Loucy (cell line): ENCODE results near the gene ODC1.

Experiments used
- H2AFZ ChIP-seq: fragments of 200-600 bp; sonication (generic); 2 replicates; pipeline ENCODE4 v1.6.0; 2016; ENCODE audit warnings: antibody characterized with exemption, mild to moderate bottlenecking, low read length, moderate library complexity
- H3F3A ChIP-seq: fragments of 200-600 bp; 2 replicates; pipeline ENCODE4 v1.6.0; 2016; ENCODE audit warnings: antibody characterized with exemption, low read depth, mild to moderate bottlenecking
- H3K27me3 ChIP-seq: fragments of 200-600 bp; sonication (generic); 2 replicates; pipeline ENCODE4 v1.6.1; 2014; ENCODE audit warnings: low read length, mild to moderate bottlenecking; ENCODE audit not compliant: insufficient read depth, poor library complexity, severe bottlenecking
- H3K36me3 ChIP-seq: fragments of 200-600 bp; sonication (generic); 2 replicates; pipeline ENCODE4 v1.6.1; 2016; ENCODE audit warnings: low read length; ENCODE audit not compliant: insufficient read depth
- H3K4me1 ChIP-seq: fragments of 200-600 bp; sonication (generic); 2 replicates; pipeline ENCODE4 v1.5.1; 2014; ENCODE audit warnings: low read length, mild to moderate bottlenecking; ENCODE audit not compliant: insufficient read depth, poor library complexity, severe bottlenecking
- H3K4me2 ChIP-seq: fragments of 200-600 bp; sonication (generic); 2 replicates; pipeline ENCODE4 v1.6.0; 2014; ENCODE audit warnings: antibody characterized with exemption, low read length, low read depth, mild to moderate bottlenecking; ENCODE audit not compliant: poor library complexity, severe bottlenecking
- H3K4me3 ChIP-seq: fragments of 200-600 bp; sonication (generic); 2 replicates; pipeline ENCODE4 v1.5.1; 2014; ENCODE audit warnings: low read length, mild to moderate bottlenecking, mixed read lengths; ENCODE audit not compliant: poor library complexity, severe bottlenecking
- H3K79me2 ChIP-seq: fragments of 200-600 bp; sonication (generic); 2 replicates; pipeline ENCODE4 v1.6.1; 2014; ENCODE audit warnings: low read length; ENCODE audit not compliant: insufficient read depth
- H3K9ac ChIP-seq: fragments of 200-600 bp; sonication (generic); 2 replicates; pipeline ENCODE4 v1.6.0; 2014; ENCODE audit warnings: mild to moderate bottlenecking, low read depth, low read length, moderate library complexity; ENCODE audit not compliant: poor library complexity, severe bottlenecking
- H3K9me2 ChIP-seq: fragments of 200-600 bp; sonication (generic); replicated peaks from 2 replicates; pipeline ENCODE4 v1.6.1; 2016; ENCODE audit warnings: low read depth, low read length, mixed read lengths
- H3K9me3 ChIP-seq: fragments of 200-600 bp; sonication (generic); 2 replicates; pipeline ENCODE4 v1.6.1; 2014; ENCODE audit warnings: mild to moderate bottlenecking, antibody characterized with exemption, low read length, low read depth; ENCODE audit not compliant: insufficient read depth
- H4K20me1 ChIP-seq: fragments of 200-600 bp; sonication (generic); 2 replicates; pipeline ENCODE4 v1.6.0; 2014; ENCODE audit warnings: antibody characterized with exemption, low read length, mild to moderate bottlenecking; ENCODE audit not compliant: insufficient read depth, poor library complexity, severe bottlenecking
- CTCF ChIP-seq: fragments of 200-600 bp; sonication (generic); conservative IDR thresholded peaks from 2 replicates; pipeline ENCODE4 v1.5.1; 2014; ENCODE audit warnings: mild to moderate bottlenecking, antibody characterized with exemption, low read length
- EZH2phosphoT487 ChIP-seq: fragments of 200-600 bp; IDR thresholded peaks from 2 replicates; pipeline ENCODE4 v1.6.1; 2018; ENCODE audit warnings: antibody characterized with exemption, mild to moderate bottlenecking, moderate library complexity, borderline replicate concordance

The ODC1 gene

GRCh38 chr2:10452956-10453904 is 5.1 kb upstream of the ODC1 start:
- Histone ChIP-seq H3K4me2 (no peak overlapping the region), H4K20me1 (no peaks in the 10 kb centered on the region), H3K79me2 (peaks cover 11% of the 10 kb centered on the region), H3K36me3 (no peaks in the 10 kb centered on the region), H3K4me1 (peaks cover 22% of the 10 kb centered on the region), H3K4me3 (no peak overlapping the region), H3K9ac (no peak overlapping the region), H3K9me2 (no peaks in the 10 kb centered on the region), H3K9me3 (no peaks in the 10 kb centered on the region), H3K27me3 (no peaks in the 10 kb centered on the region), H3F3A (no peaks in the 10 kb centered on the region), H2AFZ (no peak overlapping the region)
- no peak for TF ChIP-seq CTCF
- no peak for TF ChIP-seq EZH2phosphoT487

GRCh38 chr2:10452312-10452711 is 4.2 kb upstream of the ODC1 start:
- peaks cover 3% of the 10 kb centered on the region for H4K20me1 ChIP-seq
- no peak overlapping the region for H2AFZ ChIP-seq
- H3K27me3 ChIP-seq: no peaks in the 10 kb centered on the region
- no peak overlapping the region for H3K4me3 ChIP-seq
- H3K36me3 ChIP-seq: no peaks in the 10 kb centered on the region
- no peaks in the 10 kb centered on the region for H3K9me3 ChIP-seq
- H3K79me2 ChIP-seq: peaks cover 16% of the 10 kb centered on the region
- H3F3A ChIP-seq: no peaks in the 10 kb centered on the region
- H3K4me2 ChIP-seq: no peak overlapping the region
- peaks cover 23% of the 10 kb centered on the region for H3K4me1 ChIP-seq
- H3K9me2 ChIP-seq: no peaks in the 10 kb centered on the region
- no peak for TF ChIP-seq CTCF
- no peak for TF ChIP-seq EZH2phosphoT487
- no peak overlapping the region for H3K9ac ChIP-seq

GRCh38 chr2:10451819-10452218 is 3.7 kb upstream of the ODC1 start:
- Histone ChIP-seq H3K9ac (no peak overlapping the region), H3K4me2 (no peak overlapping the region), H3K4me1 (peaks cover 27% of the 10 kb centered on the region), H3K4me3 (no peak overlapping the region), H2AFZ (no peak overlapping the region), H3F3A (no peaks in the 10 kb centered on the region), H3K9me2 (no peaks in the 10 kb centered on the region), H3K36me3 (no peaks in the 10 kb centered on the region), H3K27me3 (no peaks in the 10 kb centered on the region), H3K79me2 (peaks cover 21% of the 10 kb centered on the region), H4K20me1 (peaks cover 8% of the 10 kb centered on the region), H3K9me3 (no peaks in the 10 kb centered on the region)
- TF ChIP-seq EZH2phosphoT487: no peak
